Activated CD4-positive, alpha-beta T cell treated with anti-CD3 and anti-CD28 coated beads for 36 hours (primary cell): Measurements from ENCODE around the gene CENPB. TPM values are rescaled to one million over a fixed set of nuclear protein-coding genes. Genes with fewer than 3 reads are reported as not detected.

Experiments
- ATAC-seq: fragments of 200-7000 bp; cut with Tn5 transposase; one replicate; pipeline ENCODE4 v1.10.0; 2021; ENCODE audit warnings: mild to moderate bottlenecking, moderate library complexity
- CTCF ChIA-PET: fragments of 350-600 bp; sonication (Branson Sonifier 250); formaldehyde crosslinking; loops from one replicate; lab custom pipeline; 2021; ENCODE audit warnings: antibody characterized with exemption; lab: Charles Lee
- POLR2A ChIA-PET: fragments of 350-600 bp; sonication (Branson Sonifier 250); formaldehyde crosslinking; loops from one replicate; lab custom pipeline; 2021; ENCODE audit warnings: antibody characterized with exemption, inconsistent platforms; lab: Charles Lee
- DNase-seq: peaks from one replicate; pipeline ENCODE4 v3.0.0-alpha.2; 2020
- H3K27ac Mint-ChIP-seq: one replicate; pipeline ENCODE4 v1.8.0; 2021; ENCODE audit warnings: mixed read lengths
- H3K27me3 Mint-ChIP-seq: one replicate; pipeline ENCODE4 v1.8.0; 2021; ENCODE audit warnings: mixed read lengths
- H3K36me3 Mint-ChIP-seq: one replicate; pipeline ENCODE4 v1.8.0; 2021; ENCODE audit warnings: low read depth, mixed read lengths
- H3K4me1 Mint-ChIP-seq: one replicate; pipeline ENCODE4 v1.8.0; 2021; ENCODE audit warnings: mixed read lengths
- H3K4me3 Mint-ChIP-seq: one replicate; pipeline ENCODE4 v1.8.0; 2021; ENCODE audit warnings: mild to moderate bottlenecking, moderate library complexity, mixed read lengths
- H3K9me3 Mint-ChIP-seq: one replicate; pipeline ENCODE4 v1.8.0; 2021; ENCODE audit warnings: low read depth, mixed read lengths
- intact Hi-C, 2 experiments: fragments of 100-400 bp; cut with DNase I in 1 of 2; cut with micrococcal nuclease in 1 of 2; formaldehyde crosslinking; loops; one replicate each; pipeline versions ENCODE4 v1.14.2 to v1.15.1; 2022 to 2024; cut with DNase I, micrococcal nuclease
- total RNA-seq, 2 experiments: library from RNA; stranded (reverse); gene quantifications; one replicate each; pipeline ENCODE4 v1.2.3, GENCODE V29; 2021

Gene CENPB
- total RNA-seq, 2 experiments from 2014 or later: 46.2 to 48.3 TPM

DNA sequence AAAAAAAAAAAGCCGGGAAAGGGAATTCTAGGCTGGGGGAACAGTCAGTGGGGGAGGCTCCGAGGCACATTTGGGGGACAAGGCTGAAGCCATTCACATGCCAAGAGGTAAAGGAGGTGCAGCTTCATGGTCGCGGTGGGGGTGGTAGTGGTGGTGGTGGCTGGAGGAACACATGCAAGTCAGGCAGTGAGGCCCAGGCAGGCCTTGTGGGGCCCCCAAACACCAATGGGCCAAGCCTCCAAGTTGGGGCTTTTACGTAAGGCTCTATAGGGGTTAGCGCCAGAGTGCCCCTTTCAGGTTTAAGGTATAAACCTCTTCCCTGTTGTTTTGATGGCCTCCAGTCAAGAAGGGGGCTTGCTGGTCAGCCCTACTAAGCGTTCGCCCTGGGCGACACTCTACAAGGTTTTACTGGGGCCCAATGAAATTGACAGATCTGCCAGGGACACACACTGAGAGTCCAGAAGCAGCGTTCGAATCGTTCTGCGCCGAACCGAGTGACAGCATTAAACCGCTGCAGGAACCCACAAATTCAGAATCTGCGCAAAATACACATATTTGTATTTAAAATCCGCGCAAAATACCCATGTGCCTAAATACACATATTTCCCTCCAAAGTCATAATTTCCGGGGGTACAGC is 33.0 kb upstream of the CENPB start:
- Mint-ChIP-seq H3K4me1 (peaks cover 39% of the 10 kb centered on the region), H3K9me3 (no peaks in the 10 kb centered on the region), H3K36me3 (peaks cover 13% of the 10 kb centered on the region), H3K4me3 (peak overlapping the region; percentile 89), H3K27ac (peak overlapping the region; percentile 92), H3K27me3 (no peaks in the 10 kb centered on the region)
- ATAC-seq (no peak), DNase-seq (no peak)
- intact Hi-C loops: loop anchor here (1.0 to 10.0 kb wide), 12 partner anchors 8 to 1717 kb away; partner anchors contain the start of genes ADISSP (in 2 of the 2), CENPB (in 2 of the 2), MAVS (in 2 of the 2) and ATRN (in 1 of the 2)
- ChIA-PET CTCF (interaction anchor here (0.6 to 4.3 kb wide), 13 partner anchors 10 to 559 kb away, joined by 3 to 44 read pairs (median 5); partner anchors contain the start of genes ADISSP and CENPB), POLR2A (interaction anchor here (0.8 to 1.6 kb wide), 2 partner anchors 23 to 52 kb away, joined by 3 to 7 read pairs; partner anchors contain the start of genes ADISSP and CDC25B)

DNA sequence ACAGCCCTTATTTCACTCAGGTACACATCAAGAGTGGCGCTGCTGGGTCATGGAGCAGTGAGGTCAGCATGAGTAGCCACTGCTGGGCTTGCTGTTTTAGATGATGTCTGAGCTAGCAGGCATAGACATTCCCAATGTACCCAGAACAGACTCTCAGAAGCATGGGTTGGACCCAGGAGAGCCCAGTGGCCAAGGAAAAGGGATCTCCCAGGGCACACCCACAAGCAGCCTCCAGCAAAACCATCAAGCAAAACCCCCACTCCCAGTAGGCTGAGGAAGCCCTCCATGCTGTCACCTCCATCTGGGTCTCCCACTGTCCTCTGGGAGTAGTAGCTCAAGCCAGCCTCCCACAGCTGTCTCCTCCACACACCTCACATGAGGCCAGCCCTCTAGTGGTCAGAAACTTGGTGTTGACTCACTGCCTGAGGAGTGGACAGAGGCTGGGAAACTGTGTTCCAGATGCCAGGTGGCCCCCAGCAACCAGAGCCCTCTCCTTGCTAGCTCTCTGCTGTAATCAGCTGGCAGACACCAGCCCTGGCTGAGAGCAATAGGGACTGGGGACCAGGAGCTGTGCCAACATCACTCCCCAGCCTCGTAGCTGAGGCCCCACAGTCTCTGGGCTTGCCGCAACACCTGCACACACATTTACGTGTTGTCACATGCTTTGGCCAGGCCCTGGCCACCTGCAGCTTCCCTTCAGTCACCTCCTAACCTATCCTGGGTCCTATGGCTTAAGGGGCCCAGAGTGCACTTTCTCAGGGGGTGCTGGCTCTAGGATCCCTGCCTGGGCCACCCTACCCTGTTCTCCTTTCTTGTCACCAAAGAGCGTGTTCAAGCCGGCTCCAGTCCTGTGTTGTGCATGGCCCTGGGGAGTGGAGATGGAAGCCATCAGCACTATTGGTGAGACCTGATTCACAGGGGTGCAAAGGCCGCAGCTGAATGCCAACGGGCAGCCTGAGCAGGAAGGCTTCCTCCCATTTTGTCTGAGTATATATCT is 31.9 kb upstream of the CENPB start:
- H3K36me3 Mint-ChIP-seq: peaks cover 13% of the 10 kb centered on the region
- H3K9me3 Mint-ChIP-seq: no peaks in the 10 kb centered on the region
- ChIA-PET POLR2A (interaction anchor here (1.0 to 1.7 kb wide), 2 partner anchors 32 to 50 kb away, joined by 3 to 4 read pairs; partner anchors contain the start of gene CENPB), CTCF (interaction anchor here (0.6 to 4.3 kb wide), 12 partner anchors 18 to 1309 kb away, joined by 3 to 44 read pairs (median 4); partner anchors contain the start of genes ADISSP, CDC25B and CENPB)
- no peaks in the 10 kb centered on the region for H3K27me3 Mint-ChIP-seq
- intact Hi-C loops: loop anchor here in 1 of 2 experiments (10.0 kb wide), 1 partner anchor 344 kb away; the partner anchor contains the start of gene ATRN
- peaks cover 46% of the 10 kb centered on the region for H3K4me1 Mint-ChIP-seq
- DNase-seq (peak; percentile 39), ATAC-seq (no peak)
- H3K4me3 Mint-ChIP-seq: no peak overlapping the region
- peak overlapping the region; percentile 38 for H3K27ac Mint-ChIP-seq

DNA sequence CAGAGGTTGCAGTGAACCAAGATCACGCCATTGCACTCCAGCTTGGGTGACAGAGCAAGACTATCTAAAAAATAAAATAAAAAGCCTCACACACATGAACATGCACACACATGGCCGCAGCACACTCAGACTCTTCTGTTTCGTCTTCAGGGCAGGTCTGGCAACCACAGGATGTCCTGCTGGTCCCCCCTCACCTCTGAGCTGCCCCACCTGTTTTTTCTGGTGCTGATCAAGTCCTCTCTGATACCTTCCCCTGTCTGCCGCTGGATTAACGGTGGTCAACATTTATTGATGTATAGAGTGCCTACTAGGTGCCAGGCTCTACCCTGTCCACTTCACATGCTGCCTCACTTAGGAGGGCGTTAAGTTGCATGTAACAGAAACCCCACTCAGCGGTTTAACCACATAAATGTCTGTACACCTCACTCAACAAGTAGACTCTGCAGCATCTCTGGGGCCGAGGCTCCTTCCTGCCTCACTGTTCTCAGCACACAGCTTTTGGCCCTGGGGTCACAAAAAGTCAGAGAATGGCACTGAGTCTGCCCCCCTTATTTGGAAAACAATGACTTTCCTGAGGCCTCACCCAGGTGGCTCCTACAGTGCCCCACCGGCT is 29.3 kb upstream of the CENPB start:
- ATAC-seq: no peak
- peak; percentile 48 for DNase-seq
- CTCF ChIA-PET: interaction anchor here (0.6 to 1.5 kb wide), 3 partner anchors 16 to 105 kb away, joined by 3 to 4 read pairs (median 4); partner anchors contain the start of gene ADISSP
- Mint-ChIP-seq H3K4me1 (peaks cover 65% of the 10 kb centered on the region), H3K27me3 (no peaks in the 10 kb centered on the region), H3K36me3 (no peaks in the 10 kb centered on the region), H3K4me3 (no peak overlapping the region), H3K27ac (peak overlapping the region; percentile 76), H3K9me3 (no peaks in the 10 kb centered on the region)
- intact Hi-C loops: loop anchor here in 1 of 2 experiments (10.0 kb wide), 1 partner anchor 341 kb away; the partner anchor contains the start of gene ATRN
- POLR2A ChIA-PET: interaction anchor here (1.1 kb wide), 1 partner anchor 15 kb away, joined by 4 read pairs; no protein-coding TSS in a partner anchor

DNA sequence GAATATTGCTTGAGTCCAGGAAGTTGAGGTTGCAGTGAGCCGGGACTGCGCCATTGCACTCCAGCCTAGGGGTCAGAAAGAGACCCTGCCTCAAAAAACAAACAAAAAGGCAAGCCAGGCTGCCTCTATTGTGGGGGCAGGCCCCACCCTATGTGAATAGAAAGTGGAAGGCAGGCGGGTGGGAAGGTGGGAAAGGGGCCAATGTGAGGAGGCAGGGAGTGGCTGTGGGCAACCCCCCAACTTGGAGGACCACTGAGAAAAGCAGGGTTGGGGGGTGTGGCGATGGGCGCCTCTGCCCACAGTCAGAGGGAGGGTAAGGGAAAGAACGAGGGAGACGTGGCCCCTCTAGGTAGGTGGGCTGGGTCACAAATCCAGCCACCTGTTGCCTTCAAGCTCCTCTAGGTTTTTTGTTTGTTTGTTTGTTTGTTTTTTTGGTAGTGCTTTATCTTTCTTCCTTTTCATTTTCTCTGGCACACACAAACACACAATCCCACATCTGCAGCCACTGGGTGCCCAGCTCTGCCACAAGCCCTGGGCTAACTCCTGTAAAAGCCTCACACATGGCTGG is 28.5 kb upstream of the CENPB start:
- Mint-ChIP-seq H3K4me3 (no peak overlapping the region), H3K27me3 (no peaks in the 10 kb centered on the region), H3K4me1 (peaks cover 70% of the 10 kb centered on the region), H3K27ac (no peak overlapping the region), H3K9me3 (no peaks in the 10 kb centered on the region), H3K36me3 (no peaks in the 10 kb centered on the region)
- intact Hi-C loops: loop anchor here in 1 of 2 experiments (10.0 kb wide), 1 partner anchor 340 kb away; the partner anchor contains the start of gene ATRN
- ChIA-PET POLR2A (interaction anchor here (0.6 to 1.1 kb wide), 4 partner anchors 10 to 1296 kb away, joined by 4 to 5 read pairs (median 4); no protein-coding TSS in a partner anchor), CTCF (interaction anchor here (1.5 kb wide), 1 partner anchor 15 kb away, joined by 4 read pairs; no protein-coding TSS in a partner anchor)
- no peak for DNase-seq
- no peak for ATAC-seq

DNA sequence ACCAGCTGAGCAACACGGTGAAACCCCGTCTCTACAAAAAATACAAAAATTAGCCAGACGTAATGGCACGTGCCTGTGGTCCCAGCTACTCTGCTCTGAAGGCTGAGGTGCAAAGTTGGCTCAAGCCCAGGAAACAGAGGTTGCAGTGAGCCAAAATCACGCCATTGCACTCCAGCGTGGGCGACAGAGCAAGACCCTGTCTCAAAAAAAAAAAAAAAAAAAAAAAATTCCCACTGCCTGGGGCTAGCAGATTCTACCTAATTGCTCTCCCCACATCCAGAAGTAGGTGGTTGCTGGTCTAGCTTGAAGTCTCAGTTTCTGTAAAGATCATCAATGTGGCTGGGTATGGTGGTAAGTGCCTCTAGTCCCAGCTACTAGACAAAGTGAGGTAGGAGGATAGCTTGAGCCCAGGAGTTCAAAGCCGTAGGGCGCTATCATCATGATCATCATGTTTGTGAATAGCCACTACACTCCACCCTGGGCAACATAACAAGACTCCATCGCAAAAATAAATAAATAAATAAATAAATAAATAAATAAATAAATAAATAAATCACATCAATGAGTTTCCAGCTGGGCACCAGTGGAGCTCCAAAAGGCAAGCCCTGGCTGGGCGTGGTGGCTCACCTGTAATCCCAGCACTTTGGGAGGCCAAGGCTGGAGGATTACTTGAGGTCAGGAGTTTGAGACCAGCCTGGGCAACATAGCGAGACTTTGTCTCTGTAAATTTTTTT is 27.5 kb upstream of the CENPB start:
- Mint-ChIP-seq H3K9me3 (no peaks in the 10 kb centered on the region), H3K27ac (peak overlapping the region; percentile 53)

DNA sequence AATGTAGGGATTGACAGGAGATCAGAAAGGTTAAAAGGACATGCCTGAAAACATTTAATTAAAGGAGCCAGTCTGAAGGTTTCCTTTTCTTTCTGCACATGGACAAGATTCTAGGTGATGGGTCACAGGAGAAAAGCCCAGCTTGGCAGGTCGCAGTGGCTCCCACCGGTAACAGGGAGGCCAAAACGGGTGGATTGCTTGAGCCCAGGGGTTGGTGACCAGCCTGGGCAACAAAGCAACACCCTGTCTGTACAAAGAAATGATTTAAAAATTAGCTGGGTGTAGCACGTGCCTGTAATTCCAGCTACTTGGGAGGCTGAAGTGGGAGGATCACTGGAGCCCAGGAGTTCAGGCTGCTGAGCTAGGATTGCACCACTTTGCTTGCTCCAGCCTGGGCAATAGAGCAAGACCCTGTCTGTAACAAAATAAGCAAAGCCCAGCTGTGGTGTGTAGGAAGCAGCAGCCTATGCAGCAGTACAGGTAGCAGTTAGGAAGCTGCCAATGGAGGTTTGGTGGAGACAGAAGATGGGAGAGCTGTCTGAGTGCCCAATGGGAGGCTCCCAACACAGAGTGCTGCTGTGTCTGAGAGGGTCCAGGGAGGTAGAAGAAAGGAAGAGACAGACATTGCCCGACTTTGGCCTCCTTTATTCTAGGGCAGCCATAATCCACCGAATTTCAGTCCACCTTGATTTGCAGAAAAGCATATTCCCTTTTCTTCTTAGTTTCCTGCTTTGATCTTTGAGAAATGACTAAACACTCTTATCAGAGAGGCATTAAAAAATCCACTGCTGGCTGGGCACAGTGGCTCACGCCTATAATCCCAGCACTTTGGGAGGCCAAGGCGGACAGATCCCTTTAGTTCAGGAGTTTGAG is 26.7 kb upstream of the CENPB start:
- peak overlapping the region; percentile 53 for H3K27ac Mint-ChIP-seq
- H3K9me3 Mint-ChIP-seq: no peaks in the 10 kb centered on the region
- ChIA-PET POLR2A (interaction anchor here (0.7 to 0.9 kb wide), 2 partner anchors 12 to 68 kb away, joined by 3 read pairs; no protein-coding TSS in a partner anchor), CTCF (interaction anchor here (0.7 to 1.6 kb wide), 6 partner anchors 12 to 235 kb away, joined by 3 to 12 read pairs (median 4); no protein-coding TSS in a partner anchor)
- ATAC-seq (no peak), DNase-seq (no peak)
- intact Hi-C loops: loop anchor here in 1 of 2 experiments (10.0 kb wide), 1 partner anchor 338 kb away; the partner anchor contains the start of gene ATRN
- H3K36me3 Mint-ChIP-seq: no peaks in the 10 kb centered on the region
- H3K27me3 Mint-ChIP-seq: no peaks in the 10 kb centered on the region
- H3K4me1 Mint-ChIP-seq: peaks cover 63% of the 10 kb centered on the region
- no peak overlapping the region for H3K4me3 Mint-ChIP-seq

More for the DNA sequence above, 27.5 kb upstream of the CENPB start:
- H3K4me3 Mint-ChIP-seq: no peak overlapping the region
- H3K4me1 Mint-ChIP-seq: peaks cover 62% of the 10 kb centered on the region
- no peaks in the 10 kb centered on the region for H3K27me3 Mint-ChIP-seq
- CTCF ChIA-PET: interaction anchor here (0.6 to 1.6 kb wide), 7 partner anchors 13 to 234 kb away, joined by 3 to 12 read pairs (median 4); no protein-coding TSS in a partner anchor
- POLR2A ChIA-PET: interaction anchor here (0.6 to 0.9 kb wide), 4 partner anchors 9 to 77 kb away, joined by 3 to 5 read pairs (median 4); no protein-coding TSS in a partner anchor
- H3K36me3 Mint-ChIP-seq: no peaks in the 10 kb centered on the region
- intact Hi-C loops: loop anchor here in 1 of 2 experiments (10.0 kb wide), 1 partner anchor 339 kb away; the partner anchor contains the start of gene ATRN
- DNase-seq (peak; percentile 58), ATAC-seq (no peak)

DNA sequence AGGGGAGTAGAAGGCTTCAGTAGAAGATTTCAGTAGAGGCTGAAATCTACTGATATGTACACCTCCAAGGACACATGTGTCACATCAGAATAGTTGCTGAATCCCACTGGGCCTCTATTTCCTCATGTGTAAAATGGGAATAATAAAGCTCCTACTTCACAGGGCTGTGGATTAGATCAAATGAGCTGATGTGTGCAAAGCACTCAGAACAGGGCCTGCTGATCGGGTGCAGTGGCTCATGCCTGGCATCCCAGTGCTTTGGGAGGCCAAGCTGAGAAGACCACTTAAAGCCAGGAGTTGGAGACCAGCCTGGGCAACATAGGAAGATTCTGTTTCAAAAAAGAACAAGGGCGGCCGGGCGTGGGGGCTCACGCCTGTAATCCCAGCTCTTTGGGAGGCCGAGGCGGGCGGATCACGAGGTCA is 25.7 kb upstream of the CENPB start:
- intact Hi-C loops: loop anchor here in 1 of 2 experiments (10.0 kb wide), 1 partner anchor 337 kb away; the partner anchor contains the start of gene ATRN
- CTCF ChIA-PET: interaction anchor here (0.6 to 1.7 kb wide), 4 partner anchors 8 to 45 kb away, joined by 3 to 5 read pairs (median 4); partner anchors contain the start of genes ADISSP, AP5S1 and CDC25B
- POLR2A ChIA-PET: interaction anchor here (1.0 kb wide), 1 partner anchor 26 kb away, joined by 5 read pairs; the partner anchor contains the start of gene CENPB

DNA sequence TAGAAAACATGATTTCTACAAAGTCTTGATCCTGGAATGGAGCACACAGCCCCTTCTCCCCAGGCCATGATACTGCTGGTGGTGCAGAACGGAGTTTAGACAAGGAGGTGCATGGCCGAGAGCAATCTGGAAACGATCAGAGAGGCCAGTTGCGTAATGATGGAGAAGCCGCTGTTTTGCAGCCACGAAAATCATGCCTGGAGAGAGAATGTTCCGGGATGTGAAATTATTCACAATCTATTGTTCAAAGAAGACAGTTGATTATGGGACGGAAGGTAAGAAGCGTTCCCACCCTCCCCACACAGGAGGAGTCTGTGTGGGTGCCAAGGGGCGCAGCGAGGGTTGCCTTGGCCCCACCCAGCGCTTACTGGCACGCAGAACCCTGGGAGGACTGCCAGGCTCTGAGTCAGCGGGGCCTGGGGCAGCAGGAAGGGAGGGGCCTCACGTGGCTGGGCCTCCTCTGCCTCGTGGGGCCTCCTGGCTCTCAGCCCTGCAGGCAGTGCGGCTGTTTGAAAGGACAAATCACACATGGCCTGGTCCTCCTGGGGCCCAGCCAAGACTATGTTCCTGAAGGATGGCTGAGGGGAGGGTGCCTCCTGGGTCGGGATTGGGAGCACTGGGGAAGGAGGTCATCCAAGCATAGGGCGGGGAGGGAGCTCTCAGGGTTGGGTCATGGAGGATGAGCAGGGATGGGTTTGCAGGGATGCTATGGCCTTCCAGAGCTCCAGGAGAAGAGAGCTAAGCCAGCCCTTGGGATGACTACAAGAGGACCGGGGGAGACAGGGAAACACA is 25.1 kb upstream of the CENPB start:
- Mint-ChIP-seq H3K4me3 (peak overlapping the region; percentile 78), H3K36me3 (peaks cover 5% of the 10 kb centered on the region), H3K27me3 (no peaks in the 10 kb centered on the region), H3K4me1 (peaks cover 78% of the 10 kb centered on the region), H3K27ac (peak overlapping the region; percentile 96), H3K9me3 (no peaks in the 10 kb centered on the region)
- ChIA-PET POLR2A (interaction anchor here (1.0 kb wide), 1 partner anchor 26 kb away, joined by 5 read pairs; the partner anchor contains the start of gene CENPB), CTCF (interaction anchor here (0.6 to 1.7 kb wide), 6 partner anchors 9 to 519 kb away, joined by 3 to 5 read pairs (median 3); partner anchors contain the start of genes ADISSP, AP5S1 and CDC25B)
- DNase-seq: peak; percentile 97
- intact Hi-C loops: loop anchor here (1.0 to 10.0 kb wide), 6 partner anchors 9 to 337 kb away; partner anchors contain the start of genes AP5S1 (in 2 of the 2), ADISSP (in 1 of the 2), ATRN (in 1 of the 2) and CDC25B (in 1 of the 2)
- peak; percentile 92 for ATAC-seq

More for the DNA sequence above, 25.7 kb upstream of the CENPB start:
- Mint-ChIP-seq H3K27ac (peak overlapping the region; percentile 96), H3K9me3 (no peaks in the 10 kb centered on the region), H3K27me3 (no peaks in the 10 kb centered on the region), H3K4me1 (peaks cover 73% of the 10 kb centered on the region), H3K4me3 (peak overlapping the region; percentile 78), H3K36me3 (peaks cover under 1% of the 10 kb centered on the region)
- ATAC-seq (no peak), DNase-seq (no peak)
